GM18526 (cell line): ENCODE measurements around the gene ADRM1.

Experiments
- POLR2A ChIP-seq: IDR thresholded peaks from 3 replicates; pipeline ENCODE4 v1.6.1; 2011; ENCODE audit not compliant: insufficient read length; ENCODE audit errors: extremely low read depth

ADRM1 gene

GRCh38 chr20:62346398-62347150 is 43.8 kb downstream of the ADRM1 start:
- no peak for TF ChIP-seq POLR2A

GRCh38 chr20:62347151-62347404 is 44.3 kb downstream of the ADRM1 start:
- no peak for TF ChIP-seq POLR2A

- TF ChIP-seq POLR2A: no peak
These were observed 44.6 kb downstream of the ADRM1 start for GRCh38 chr20:62347445-62347844.

- no peak for TF ChIP-seq POLR2A
These were observed 45.8 kb downstream of the ADRM1 start for GRCh38 chr20:62348604-62349003.

GRCh38 chr20:62349556-62350097 is 46.8 kb downstream of the ADRM1 start:
- TF ChIP-seq POLR2A: no peak

- no peak for TF ChIP-seq POLR2A
These were observed 47.4 kb downstream of the ADRM1 start for GRCh38 chr20:62350098-62350628.

- no peak for TF ChIP-seq POLR2A
These were observed 48.0 kb downstream of the ADRM1 start for GRCh38 chr20:62350629-62351422.

GRCh38 chr20:62351469-62352401 is 48.9 kb downstream of the ADRM1 start:
- no peak for TF ChIP-seq POLR2A

- TF ChIP-seq POLR2A: no peak
These were observed 49.8 kb downstream of the ADRM1 start for GRCh38 chr20:62352402-62353288.

GRCh38 chr20:62353289-62354030 is 50.7 kb downstream of the ADRM1 start:
- no peak for TF ChIP-seq POLR2A

- no peak for TF ChIP-seq POLR2A
These were observed 51.4 kb downstream of the ADRM1 start for GRCh38 chr20:62354031-62354808.

- no peak for TF ChIP-seq POLR2A
These were observed 52.1 kb downstream of the ADRM1 start for GRCh38 chr20:62354811-62355341.
